ENCODE data around the gene PPP2R5C.

- no peak for TF ChIP-seq CTCF (IDR thresholded peaks at IDR 0.05; ENCODE audit: extremely low read depth in 1 of 2, insufficient read depth in 1 of 2, low read depth in 1 of 2, low read length in 2 of 2)
- no peak for TF ChIP-seq EZH2 (IDR thresholded peaks at IDR 0.05; ENCODE audit: borderline replicate concordance, low read depth, low read length, severe bottlenecking)
- no peak for TF ChIP-seq POLR2A (IDR thresholded peaks at IDR 0.05; ENCODE audit: low read depth, low read length)
Measured at GRCh38 chr14:101760138-101761011, 1.1 kb upstream of the PPP2R5C start.
